Loucy (cell line): ENCODE measurements around the gene ENTPD3.

Experiments used
- H2AFZ ChIP-seq: fragments of 200-600 bp; sonication (generic); 2 replicates; pipeline ENCODE4 v1.6.0; 2016; ENCODE audit warnings: antibody characterized with exemption, mild to moderate bottlenecking, low read length, moderate library complexity
- H3F3A ChIP-seq: fragments of 200-600 bp; 2 replicates; pipeline ENCODE4 v1.6.0; 2016; ENCODE audit warnings: antibody characterized with exemption, low read depth, mild to moderate bottlenecking
- H3K27me3 ChIP-seq: fragments of 200-600 bp; sonication (generic); 2 replicates; pipeline ENCODE4 v1.6.1; 2014; ENCODE audit warnings: low read length, mild to moderate bottlenecking; ENCODE audit not compliant: insufficient read depth, poor library complexity, severe bottlenecking
- H3K36me3 ChIP-seq: fragments of 200-600 bp; sonication (generic); 2 replicates; pipeline ENCODE4 v1.6.1; 2016; ENCODE audit warnings: low read length; ENCODE audit not compliant: insufficient read depth
- H3K4me1 ChIP-seq: fragments of 200-600 bp; sonication (generic); 2 replicates; pipeline ENCODE4 v1.5.1; 2014; ENCODE audit warnings: low read length, mild to moderate bottlenecking; ENCODE audit not compliant: insufficient read depth, poor library complexity, severe bottlenecking
- H3K4me2 ChIP-seq: fragments of 200-600 bp; sonication (generic); 2 replicates; pipeline ENCODE4 v1.6.0; 2014; ENCODE audit warnings: antibody characterized with exemption, low read length, low read depth, mild to moderate bottlenecking; ENCODE audit not compliant: poor library complexity, severe bottlenecking
- H3K4me3 ChIP-seq: fragments of 200-600 bp; sonication (generic); 2 replicates; pipeline ENCODE4 v1.5.1; 2014; ENCODE audit warnings: low read length, mild to moderate bottlenecking, mixed read lengths; ENCODE audit not compliant: poor library complexity, severe bottlenecking
- H3K79me2 ChIP-seq: fragments of 200-600 bp; sonication (generic); 2 replicates; pipeline ENCODE4 v1.6.1; 2014; ENCODE audit warnings: low read length; ENCODE audit not compliant: insufficient read depth
- H3K9ac ChIP-seq: fragments of 200-600 bp; sonication (generic); 2 replicates; pipeline ENCODE4 v1.6.0; 2014; ENCODE audit warnings: mild to moderate bottlenecking, low read depth, low read length, moderate library complexity; ENCODE audit not compliant: poor library complexity, severe bottlenecking
- H3K9me2 ChIP-seq: fragments of 200-600 bp; sonication (generic); replicated peaks from 2 replicates; pipeline ENCODE4 v1.6.1; 2016; ENCODE audit warnings: low read depth, low read length, mixed read lengths
- H3K9me3 ChIP-seq: fragments of 200-600 bp; sonication (generic); 2 replicates; pipeline ENCODE4 v1.6.1; 2014; ENCODE audit warnings: mild to moderate bottlenecking, antibody characterized with exemption, low read length, low read depth; ENCODE audit not compliant: insufficient read depth
- H4K20me1 ChIP-seq: fragments of 200-600 bp; sonication (generic); 2 replicates; pipeline ENCODE4 v1.6.0; 2014; ENCODE audit warnings: antibody characterized with exemption, low read length, mild to moderate bottlenecking; ENCODE audit not compliant: insufficient read depth, poor library complexity, severe bottlenecking
- EZH2phosphoT487 ChIP-seq: fragments of 200-600 bp; IDR thresholded peaks from 2 replicates; pipeline ENCODE4 v1.6.1; 2018; ENCODE audit warnings: antibody characterized with exemption, mild to moderate bottlenecking, moderate library complexity, borderline replicate concordance
- TF ChIP-seq, protein P1 (sequence below): fragments of 200-600 bp; sonication (generic); conservative IDR thresholded peaks from 2 replicates; pipeline ENCODE4 v1.5.1; 2014; ENCODE audit warnings: mild to moderate bottlenecking, antibody characterized with exemption, low read length

ENTPD3 gene

GRCh38 chr3:40341671-40342070 lies 45.3 kb upstream of the ENTPD3 start:
- no peak overlapping the region for H3K4me2 ChIP-seq
- no peak for TF ChIP-seq EZH2phosphoT487
- TF ChIP-seq, protein P1, sequence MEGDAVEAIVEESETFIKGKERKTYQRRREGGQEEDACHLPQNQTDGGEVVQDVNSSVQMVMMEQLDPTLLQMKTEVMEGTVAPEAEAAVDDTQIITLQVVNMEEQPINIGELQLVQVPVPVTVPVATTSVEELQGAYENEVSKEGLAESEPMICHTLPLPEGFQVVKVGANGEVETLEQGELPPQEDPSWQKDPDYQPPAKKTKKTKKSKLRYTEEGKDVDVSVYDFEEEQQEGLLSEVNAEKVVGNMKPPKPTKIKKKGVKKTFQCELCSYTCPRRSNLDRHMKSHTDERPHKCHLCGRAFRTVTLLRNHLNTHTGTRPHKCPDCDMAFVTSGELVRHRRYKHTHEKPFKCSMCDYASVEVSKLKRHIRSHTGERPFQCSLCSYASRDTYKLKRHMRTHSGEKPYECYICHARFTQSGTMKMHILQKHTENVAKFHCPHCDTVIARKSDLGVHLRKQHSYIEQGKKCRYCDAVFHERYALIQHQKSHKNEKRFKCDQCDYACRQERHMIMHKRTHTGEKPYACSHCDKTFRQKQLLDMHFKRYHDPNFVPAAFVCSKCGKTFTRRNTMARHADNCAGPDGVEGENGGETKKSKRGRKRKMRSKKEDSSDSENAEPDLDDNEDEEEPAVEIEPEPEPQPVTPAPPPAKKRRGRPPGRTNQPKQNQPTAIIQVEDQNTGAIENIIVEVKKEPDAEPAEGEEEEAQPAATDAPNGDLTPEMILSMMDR, result no peak
- H3K9me2 ChIP-seq, result no peaks in the 10 kb centered on the region

GRCh38 chr3:40350529-40350928 lies 36.5 kb upstream of the ENTPD3 start:
- Histone ChIP-seq H3K9me2 (no peaks in the 10 kb centered on the region), H3K9ac (no peak overlapping the region), H2AFZ (no peak overlapping the region), H3K79me2 (no peaks in the 10 kb centered on the region), H3K36me3 (no peaks in the 10 kb centered on the region), H3K4me3 (no peak overlapping the region), H3K4me2 (no peak overlapping the region), H3K27me3 (no peaks in the 10 kb centered on the region), H3K9me3 (no peaks in the 10 kb centered on the region), H3F3A (no peaks in the 10 kb centered on the region), H3K4me1 (no peaks in the 10 kb centered on the region), H4K20me1 (no peaks in the 10 kb centered on the region)
- TF ChIP-seq, protein P1, result no peak

More at GRCh38 chr3:40341671-40342070, 45.3 kb upstream of the ENTPD3 start:
- Histone ChIP-seq H2AFZ (no peak overlapping the region), H3F3A (no peaks in the 10 kb centered on the region), H3K4me1 (no peaks in the 10 kb centered on the region), H3K9ac (no peak overlapping the region), H3K9me3 (no peaks in the 10 kb centered on the region), H3K4me3 (no peak overlapping the region), H3K79me2 (no peaks in the 10 kb centered on the region), H3K36me3 (no peaks in the 10 kb centered on the region), H4K20me1 (no peaks in the 10 kb centered on the region), H3K27me3 (no peaks in the 10 kb centered on the region)

- no peaks in the 10 kb centered on the region for H3K9me3 ChIP-seq
- H3K27me3 ChIP-seq, result no peaks in the 10 kb centered on the region
- H4K20me1 ChIP-seq, result no peaks in the 10 kb centered on the region
- H3K9me2 ChIP-seq, result no peaks in the 10 kb centered on the region
- no peaks in the 10 kb centered on the region for H3F3A ChIP-seq
- no peaks in the 10 kb centered on the region for H3K36me3 ChIP-seq
- no peak overlapping the region for H3K4me3 ChIP-seq
- no peak overlapping the region for H2AFZ ChIP-seq
- no peak overlapping the region for H3K9ac ChIP-seq
- TF ChIP-seq EZH2phosphoT487, result no peak
- TF ChIP-seq, protein P1, result no peak
- H3K4me1 ChIP-seq, result no peaks in the 10 kb centered on the region
- no peak overlapping the region for H3K4me2 ChIP-seq
- no peaks in the 10 kb centered on the region for H3K79me2 ChIP-seq
Observed at GRCh38 chr3:40355410-40355809, 31.6 kb upstream of the ENTPD3 start.
